Aorta (tissue), 5 donors: ENCODE measurements around the gene ABHD17B. TPM values are rescaled to one million over a fixed set of nuclear protein-coding genes. Genes with fewer than 3 reads are reported as not detected.

Experiments used
- ATAC-seq: fragments of 200-7000 bp; cut with Tn5 transposase; one replicate; pipeline ENCODE4 v1.9.1; 2022; ENCODE audit warnings: moderate library complexity; ENCODE audit not compliant: low FRiP score
- DNase-seq, 2 donors: peaks; one replicate each; pipeline ENCODE4 v3.0.0-alpha.2; 2020
- H3K27ac ChIP-seq, 2 donors: one replicate each; pipeline ENCODE4 v1.5.1; 2013; ENCODE audit warnings: low read length in 2 of 2, mild to moderate bottlenecking in 2 of 2, moderate library complexity in 2 of 2, control low read depth in 1 of 2, inconsistent platforms in 1 of 2, low read depth in 1 of 2
- H3K27me3 ChIP-seq, 2 donors: one replicate each; pipeline ENCODE4 v1.6.1; 2013; ENCODE audit warnings: control low read depth in 1 of 2, low read length in 1 of 2, mild to moderate bottlenecking in 1 of 2, moderate library complexity in 1 of 2; ENCODE audit not compliant: insufficient read depth in 2 of 2, control insufficient read depth in 1 of 2
- H3K36me3 ChIP-seq, 2 donors: one replicate each; pipeline ENCODE4 v1.6.1; 2013; ENCODE audit warnings: control low read depth in 1 of 2, low read length in 1 of 2, mild to moderate bottlenecking in 1 of 2; ENCODE audit not compliant: insufficient read depth in 2 of 2, control insufficient read depth in 1 of 2
- H3K4me1 ChIP-seq, 2 donors: one replicate each; pipeline ENCODE4 v1.6.1; 2013; ENCODE audit warnings: low read length in 2 of 2, control low read depth in 1 of 2, mild to moderate bottlenecking in 1 of 2, moderate library complexity in 1 of 2; ENCODE audit not compliant: insufficient read depth in 2 of 2, control insufficient read depth in 1 of 2
- H3K4me3 ChIP-seq, 2 donors: one replicate each; pipeline ENCODE4 v1.5.1; 2013; ENCODE audit warnings: low read length in 2 of 2, control low read depth in 1 of 2, mild to moderate bottlenecking in 1 of 2
- H3K9me3 ChIP-seq: one replicate; pipeline ENCODE4 v1.6.1; 2013; ENCODE audit warnings: mild to moderate bottlenecking, low read length; ENCODE audit not compliant: control insufficient read depth
- WGBS, 2 donors: extraction: QIAGEN DNeasy Blood & Tissue Kit; methylation state at CpG; one replicate each; pipeline ENCODE4 v1.1.7; 2013; 5-methylcytosine and 5-hydroxymethylcytosine counted together
- intact Hi-C, 2 donors: fragments of 100-400 bp; cut with DNase I; formaldehyde crosslinking; loops; one replicate each; pipeline versions ENCODE4 v1.14.2 to v1.15.0; 2022
- polyA plus RNA-seq, 2 donors: library from polyadenylated mRNA; stranded (reverse); fragments of 200-250 nt; gene quantifications; one replicate each; pipeline ENCODE4 v1.2.3, GENCODE V29; 2013
- total RNA-seq, 2 donors: library from RNA; stranded (reverse); fragmentation: NEBNext Ultra II Directional; extraction: Animal tissue kit (Norgen Biotek cat#: 25700); gene quantifications; one replicate each; pipeline ENCODE4 v1.2.1, GENCODE V29; 2021
- donor health status: healthy with polysubstance abuse.
- donor health status: Bipolar disorder and iron deficiency.
- donor health status: DM: no; HTN: no; CAD: no.
- donor health status: DM: no; HTN: no; CAD: no.
- donor health status: DM: yes; HTN: yes; CAD: no.

The ABHD17B gene
- total and polyA plus RNA-seq, 4 donors: 6.6 to 38.0 (median 11.8) TPM

DNA sequence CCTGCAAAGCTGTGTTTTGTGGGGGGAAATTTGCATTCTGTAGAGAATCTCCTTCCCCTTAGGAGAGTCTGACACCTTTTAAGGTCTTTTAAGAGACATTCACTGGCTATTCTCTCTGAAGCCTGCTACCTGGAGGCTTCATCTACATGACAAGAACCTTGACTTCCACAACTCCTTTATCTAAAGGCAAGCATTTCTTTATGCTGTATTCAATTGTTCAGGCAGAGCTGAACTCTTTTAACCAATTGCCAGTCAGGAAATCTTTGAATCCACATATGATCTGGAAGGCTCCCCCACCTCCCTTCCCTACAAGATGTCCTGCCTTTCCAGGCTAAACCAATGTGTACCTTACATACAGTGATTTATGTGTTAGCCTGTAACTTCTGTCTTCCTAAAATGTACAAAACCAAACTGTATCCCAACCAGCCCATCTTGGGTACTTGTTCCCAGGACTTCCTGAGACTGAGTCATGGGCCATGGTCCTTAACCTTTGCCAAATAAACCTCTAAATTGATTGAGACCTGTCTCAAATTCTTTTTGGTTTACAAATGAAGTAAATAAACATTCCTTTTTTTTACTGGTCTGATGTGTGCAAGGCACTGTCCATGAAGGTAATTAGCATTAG, 10.3 kb upstream of the ABHD17B start:
- intact Hi-C loops: no loop called here
- Histone ChIP-seq H3K36me3 (no peaks in the 10 kb centered on the region), H3K27me3 (no peaks in the 10 kb centered on the region), H3K4me1 (peaks cover 2 to 3% of the 10 kb centered on the region in 2 donors), H3K9me3 (no peaks in the 10 kb centered on the region), H3K4me3 (no peak overlapping the region), H3K27ac (no peak overlapping the region)
- no peak for DNase-seq
- ATAC-seq: no peak

DNA sequence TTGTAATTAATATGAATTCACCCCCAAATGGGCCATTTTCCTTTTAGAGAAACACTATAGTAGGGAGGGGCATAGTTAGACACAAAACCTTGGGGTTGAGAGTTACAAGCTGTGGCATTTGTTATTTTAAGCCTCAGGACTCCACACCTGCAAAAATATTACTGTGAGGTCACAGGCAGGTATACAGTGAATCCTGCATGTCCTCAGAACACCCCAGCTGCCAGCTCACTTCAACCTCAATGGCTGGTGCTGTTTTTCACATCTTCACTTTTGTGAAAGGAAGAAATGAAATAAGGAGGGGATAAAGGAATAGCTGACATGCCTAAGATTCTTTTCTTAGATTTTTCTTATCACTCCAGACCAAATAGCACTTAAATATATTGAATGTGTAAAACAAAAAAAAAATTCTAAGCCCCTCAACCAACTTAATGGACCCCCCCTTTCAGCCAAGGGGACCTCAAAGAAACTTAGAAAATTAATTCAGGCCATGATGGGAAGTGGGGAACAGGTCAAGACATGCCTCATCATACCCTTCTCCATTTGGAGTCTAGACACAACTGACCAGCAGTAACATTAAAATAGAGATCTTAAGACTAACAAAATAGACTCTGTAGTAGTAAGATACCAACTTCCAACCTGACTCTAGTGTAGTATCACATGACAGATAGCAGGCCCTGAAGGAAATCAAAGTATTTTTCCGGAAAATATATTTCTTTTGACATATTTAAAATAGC, 9.6 kb upstream of the ABHD17B start:
- H3K27me3 ChIP-seq: no peaks in the 10 kb centered on the region
- no peaks in the 10 kb centered on the region for H3K36me3 ChIP-seq
- no peak overlapping the region for H3K27ac ChIP-seq
- H3K4me3 ChIP-seq: no peak overlapping the region
- H3K9me3 ChIP-seq: no peaks in the 10 kb centered on the region
- no peak for DNase-seq
- ATAC-seq: no peak
- WGBS, 2 donors: 63 to 79% methylated on average over 1 of the region's 1 CpG
- intact Hi-C loops: no loop called here
- peaks cover 2 to 3% of the 10 kb centered on the region in 2 donors for H3K4me1 ChIP-seq

DNA sequence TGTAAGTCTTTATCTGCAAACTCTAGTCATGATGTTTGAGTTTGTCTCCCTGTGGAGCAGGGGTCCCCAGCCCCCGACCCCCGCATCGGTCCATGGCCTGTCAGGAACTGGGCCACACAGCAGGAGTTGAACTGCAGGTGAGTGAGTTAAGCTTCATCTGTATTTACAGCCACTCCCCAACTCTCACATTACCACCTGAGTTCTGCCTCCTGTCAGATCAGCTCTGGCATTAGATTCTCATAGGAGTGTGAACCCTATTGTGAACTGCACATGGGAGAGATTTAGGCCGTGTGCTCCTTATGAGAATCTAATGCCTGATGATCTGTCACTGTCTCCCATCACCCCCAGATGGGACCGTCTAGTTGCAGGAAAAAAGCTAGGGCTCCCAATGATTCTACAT, 7.4 kb upstream of the ABHD17B start:
- H3K27ac ChIP-seq: no peak overlapping the region
- no peak overlapping the region for H3K4me3 ChIP-seq
- 96% methylated on average over 5 of the region's 5 CpGs for WGBS, 2 donors
- ATAC-seq: no peak
- DNase-seq: no peak
- H3K27me3 ChIP-seq: no peaks in the 10 kb centered on the region
- peaks cover 3% of the 10 kb centered on the region in 2 donors for H3K4me1 ChIP-seq
- no peaks in the 10 kb centered on the region for H3K9me3 ChIP-seq
- H3K36me3 ChIP-seq: no peaks in the 10 kb centered on the region
- intact Hi-C loops: no loop called here

DNA sequence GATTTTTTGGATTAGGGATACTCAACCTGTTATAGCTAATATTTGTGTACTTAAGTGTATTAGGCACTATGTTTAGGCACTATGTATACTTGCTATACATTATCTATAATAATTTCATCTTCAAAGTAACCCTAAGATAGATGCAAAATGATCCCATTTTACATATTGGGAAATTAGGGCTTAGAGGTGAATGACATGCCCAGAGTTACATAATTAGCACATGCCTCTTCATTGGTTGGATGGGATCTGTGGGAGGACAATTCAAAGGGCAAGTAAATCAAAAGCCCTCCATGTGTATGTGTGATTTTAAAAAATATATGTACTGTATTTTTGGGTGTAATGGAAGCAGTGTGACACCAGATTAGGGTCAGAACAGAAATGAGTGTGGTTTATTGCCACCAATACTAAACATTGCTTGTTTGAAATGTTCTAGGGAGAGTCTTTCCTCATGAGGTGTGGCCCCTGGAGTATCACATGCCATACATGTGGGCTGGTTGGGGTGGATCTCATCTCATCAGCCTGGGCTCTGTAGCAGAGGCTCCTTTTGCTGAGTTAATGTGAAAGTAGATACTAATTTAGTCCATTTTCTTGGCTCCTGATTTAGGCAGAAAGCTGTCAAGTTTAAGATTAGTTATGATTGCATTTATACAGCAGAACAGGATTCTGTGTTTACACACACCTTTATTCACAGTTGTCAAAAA, 6.0 kb upstream of the ABHD17B start:
- no peaks in the 10 kb centered on the region for H3K36me3 ChIP-seq
- H3K27ac ChIP-seq: no peak overlapping the region
- no peaks in the 10 kb centered on the region for H3K9me3 ChIP-seq
- intact Hi-C loops: no loop called here
- ATAC-seq: no peak
- DNase-seq: no peak
- peaks cover 3 to 7% of the 10 kb centered on the region in 2 donors for H3K4me1 ChIP-seq
- H3K4me3 ChIP-seq: no peak overlapping the region
- H3K27me3 ChIP-seq: no peaks in the 10 kb centered on the region

DNA sequence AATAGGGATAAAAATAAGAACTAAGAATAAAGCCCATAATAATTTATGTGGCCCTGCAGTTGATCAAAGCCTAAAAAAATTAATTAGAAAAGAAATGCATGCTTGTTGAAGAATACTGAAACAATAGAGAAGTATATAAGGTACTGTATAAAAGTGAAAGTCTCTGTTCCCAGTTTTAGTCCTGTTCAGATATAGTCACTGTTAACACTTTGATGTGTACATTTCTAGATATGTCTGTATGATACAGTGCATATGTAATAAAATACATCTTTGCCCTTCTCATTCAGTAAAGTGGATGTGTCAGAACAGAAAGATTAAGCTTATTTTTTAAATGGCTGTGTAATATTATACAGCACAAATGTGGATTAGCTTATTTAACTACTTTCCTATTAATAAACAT, 4.5 kb upstream of the ABHD17B start:
- DNase-seq (no peak), ATAC-seq (no peak)
- intact Hi-C loops: no loop called here

GRCh38 chr9:71911908-71912335, 929 bp upstream of the ABHD17B start:
- intact Hi-C loops: loop anchor here in 1 of 2 donors (5.0 kb wide), 1 partner anchor 100 kb away; no protein-coding TSS in a partner anchor
- WGBS, 2 donors: 0% methylated on average over 9 of the region's 9 CpGs
- no peak for DNase-seq
- Histone ChIP-seq H3K27ac (peak overlapping the region; percentile 31 to 84), H3K27me3 (no peaks in the 10 kb centered on the region), H3K9me3 (no peaks in the 10 kb centered on the region), H3K4me3 (peak overlapping the region; percentile 76 to 81), H3K36me3 (no peaks in the 10 kb centered on the region), H3K4me1 (peaks cover 0 to 5% of the 10 kb centered on the region in 2 donors)
- ATAC-seq: no peak

More for the DNA sequence above, 4.5 kb upstream of the ABHD17B start:
- Histone ChIP-seq H3K4me3 (no peak overlapping the region), H3K27ac (no peak overlapping the region), H3K27me3 (no peaks in the 10 kb centered on the region), H3K4me1 (peaks cover 2 to 7% of the 10 kb centered on the region in 2 donors), H3K9me3 (no peaks in the 10 kb centered on the region), H3K36me3 (no peaks in the 10 kb centered on the region)

- Histone ChIP-seq H3K9me3 (no peaks in the 10 kb centered on the region), H3K4me1 (peaks cover 0 to 5% of the 10 kb centered on the region in 2 donors), H3K27ac (peak overlapping the region; percentile 52 to 81), H3K27me3 (no peaks in the 10 kb centered on the region), H3K36me3 (no peaks in the 10 kb centered on the region), H3K4me3 (peak overlapping the region; percentile 89 to 97)
- intact Hi-C loops: loop anchor here in 1 of 2 donors (5.0 kb wide), 1 partner anchor 98 kb away; no protein-coding TSS in a partner anchor
- ATAC-seq: peak; percentile 65
- DNase-seq: no peak
- WGBS, 2 donors: 0% methylated on average over 42 to 56 of the region's 56 CpGs
These were observed 338 bp downstream of the ABHD17B start for GRCh38 chr9:71910650-71911060.

DNA sequence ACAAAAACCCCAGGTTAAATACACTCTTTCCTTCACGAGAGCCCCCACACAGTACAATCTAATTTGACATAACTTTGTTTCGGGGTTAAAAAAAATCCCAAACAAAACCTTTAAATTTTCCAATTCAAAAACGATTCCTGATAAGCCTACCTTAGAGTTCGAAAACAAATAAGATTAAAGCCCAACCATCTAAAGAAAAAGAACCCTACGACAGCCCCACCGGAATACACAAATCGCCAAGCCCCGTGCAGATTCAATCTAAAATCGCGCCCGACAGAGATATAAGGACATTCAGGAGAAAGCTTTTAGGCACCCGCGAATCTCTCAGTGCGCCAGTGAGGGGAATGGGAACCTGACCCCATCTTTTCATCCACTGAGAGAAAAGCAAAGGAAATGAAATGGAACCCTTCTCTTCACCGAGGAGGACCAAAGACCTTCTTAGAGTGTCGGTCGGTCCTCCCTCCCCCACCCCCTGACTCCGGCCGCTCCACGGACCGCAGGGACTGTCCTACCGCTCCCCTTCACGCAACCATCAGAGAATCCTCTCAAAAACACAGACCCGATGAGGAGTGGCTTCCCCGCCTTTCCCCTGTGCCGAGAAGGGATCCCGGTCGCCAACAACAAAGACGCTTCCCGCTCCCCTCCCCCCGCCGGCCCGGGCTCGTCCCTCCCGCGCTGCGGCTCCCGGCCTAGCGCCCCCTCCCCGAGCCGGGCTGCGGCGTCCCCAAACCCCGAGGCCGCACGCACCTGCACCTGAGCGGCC, 925 bp downstream of the ABHD17B start:
- Histone ChIP-seq H3K4me1 (peaks cover 0 to 5% of the 10 kb centered on the region in 2 donors), H3K27me3 (no peaks in the 10 kb centered on the region), H3K4me3 (peak overlapping the region; percentile 89 to 97), H3K27ac (peak overlapping the region; percentile 52 to 81), H3K36me3 (no peaks in the 10 kb centered on the region), H3K9me3 (no peaks in the 10 kb centered on the region)
- intact Hi-C loops: loop anchor here in 1 of 2 donors (5.0 kb wide), 1 partner anchor 98 kb away; no protein-coding TSS in a partner anchor
- ATAC-seq (peak; percentile 43), DNase-seq (peak; percentile 71 to 88)
- 0 to 1% methylated on average over 41 to 47 of the region's 47 CpGs for WGBS, 2 donors
